Thoracic aorta (tissue), 2 donors: ENCODE data around the gene CDKN2A. TPM values are rescaled to one million over a fixed set of nuclear protein-coding genes. Genes with fewer than 3 reads are reported as not detected.
A peak's percentile ranks its signal among the peaks of the same experiment; 100 is the strongest.

Source experiments
- ATAC-seq: fragments of 150-250 bp; one replicate; pipeline ENCODE4 v1.8.0; 2017; ENCODE audit warnings: low read depth; ENCODE audit not compliant: insufficient number of reproducible peaks, low FRiP score
- DNase-seq: peaks from one replicate; pipeline ENCODE4 v3.0.0-alpha.2; 2020; ENCODE audit warnings: low spot score
- H3K27ac ChIP-seq, 2 donors: fragments of 200-600 bp; sonication (generic); 1 replicate in 1 of 2; 2 replicates in 1 of 2; pipeline ENCODE4 v1.5.1; 2016; ENCODE audit warnings: mild to moderate bottlenecking in 2 of 2, moderate library complexity in 2 of 2
- H3K27me3 ChIP-seq: fragments of 200-600 bp; sonication (generic); replicated peaks from 2 replicates; pipeline ENCODE4 v1.6.0; 2016; ENCODE audit warnings: mild to moderate bottlenecking; ENCODE audit not compliant: insufficient read depth
- H3K36me3 ChIP-seq: fragments of 200-600 bp; sonication (generic); one replicate; pipeline ENCODE4 v1.5.1; 2016
- H3K4me1 ChIP-seq, 2 donors: fragments of 200-600 bp; sonication (generic); 1 replicate in 1 of 2; 2 replicates in 1 of 2; pipeline versions ENCODE4 v1.5.1 to v1.6.0; 2016; ENCODE audit warnings: low read depth in 2 of 2, mild to moderate bottlenecking in 1 of 2; ENCODE audit not compliant: control insufficient read depth in 1 of 2
- H3K4me3 ChIP-seq: fragments of 200-600 bp; sonication (generic); 2 replicates; pipeline ENCODE4 v1.5.1; 2016; ENCODE audit warnings: mild to moderate bottlenecking
- H3K9me3 ChIP-seq: fragments of 200-600 bp; sonication (generic); 2 replicates; pipeline ENCODE4 v1.5.1; 2016
- CTCF ChIP-seq: fragments of 200-600 bp; sonication (generic); IDR thresholded peaks from one replicate; pipeline ENCODE4 v1.5.1; 2019; ENCODE audit warnings: antibody characterized with exemption
- total RNA-seq, 2 donors: library from RNA; depleted of rRNA; stranded (reverse); fragments of >200 nt; gene quantifications; one replicate each; pipeline versions ENCODE4 v1.1.0 to v1.2.3, GENCODE V29; 2016

CDKN2A gene
- total RNA-seq: 10 to 100 TPM in 1 of 2 donors, 1 to 10 TPM in 1; 4.1 to 10.3 TPM

- TF ChIP-seq CTCF: no peak
- ATAC-seq: no peak
- peak within 1 kb of the TSS; percentile 93 for H3K4me3 ChIP-seq
- peaks cover 0 to 10% of the 10 kb centered on the region in 2 donors for H3K4me1 ChIP-seq
- H3K27ac ChIP-seq: peak within 1 kb of the TSS; percentile 18 to 67
- no peaks in the 10 kb centered on the region for H3K9me3 ChIP-seq
- no peaks in the 10 kb centered on the region for H3K36me3 ChIP-seq
- peaks cover 13% of the 10 kb centered on the region for H3K27me3 ChIP-seq
- DNase-seq: no peak
Measured at GRCh38 chr9:21993893-21994555, at the start of gene CDKN2A. Gene CDKN2A (minus strand): TSS chr9:21994392.

GRCh38 chr9:22043928-22044327 is 49.7 kb upstream of the CDKN2A start:
- Histone ChIP-seq H3K4me1 (no peaks in the 10 kb centered on the region), H3K27ac (no peak overlapping the region), H3K36me3 (no peaks in the 10 kb centered on the region), H3K27me3 (no peaks in the 10 kb centered on the region), H3K4me3 (no peak overlapping the region), H3K9me3 (no peaks in the 10 kb centered on the region)
- ATAC-seq: no peak
- TF ChIP-seq CTCF: no peak
- DNase-seq: no peak

GRCh38 chr9:22041775-22042174 is 47.6 kb upstream of the CDKN2A start:
- H3K27ac ChIP-seq: no peak overlapping the region
- H3K4me1 ChIP-seq: no peaks in the 10 kb centered on the region
- DNase-seq (no peak), ATAC-seq (no peak)
- H3K4me3 ChIP-seq: no peak overlapping the region
- H3K9me3 ChIP-seq: no peaks in the 10 kb centered on the region
- no peaks in the 10 kb centered on the region for H3K27me3 ChIP-seq
- H3K36me3 ChIP-seq: no peaks in the 10 kb centered on the region
- TF ChIP-seq CTCF: no peak

- H3K4me1 ChIP-seq: no peaks in the 10 kb centered on the region
- ATAC-seq (no peak), DNase-seq (no peak)
- no peaks in the 10 kb centered on the region for H3K9me3 ChIP-seq
- H3K27ac ChIP-seq: no peak overlapping the region
- H3K4me3 ChIP-seq: no peak overlapping the region
- no peak for TF ChIP-seq CTCF
- H3K27me3 ChIP-seq: no peaks in the 10 kb centered on the region
- H3K36me3 ChIP-seq: no peaks in the 10 kb centered on the region
Measured at GRCh38 chr9:22041344-22041743, 47.2 kb upstream of the CDKN2A start.

GRCh38 chr9:22040760-22041159 is 46.6 kb upstream of the CDKN2A start:
- Histone ChIP-seq H3K36me3 (no peaks in the 10 kb centered on the region), H3K27me3 (no peaks in the 10 kb centered on the region), H3K4me1 (no peaks in the 10 kb centered on the region), H3K4me3 (no peak overlapping the region), H3K9me3 (no peaks in the 10 kb centered on the region), H3K27ac (no peak overlapping the region)
- TF ChIP-seq CTCF: no peak
- DNase-seq: no peak
- ATAC-seq: no peak
